D721Med (cell line): ENCODE data around the gene UGT1A4.
"Not testable (repeated sequence)": the region's sequence is repeated elsewhere in the genome, so short reads cannot be mapped to it uniquely, and the experiment has no call there.

Experiments
- DNase-seq: peaks from one replicate; pipeline ENCODE4 v3.0.0; 2011; ENCODE audit warnings: low spot score; ENCODE audit not compliant: insufficient read length
- FAIRE-seq: peaks from 2 replicates; lab custom pipeline; 2011; peaks lifted over from hg19 to GRCh38; lab: Jason Lieb, UNC
- CTCF ChIP-seq: IDR thresholded peaks from 2 replicates; pipeline ENCODE4 v1.5.1; 2012; ENCODE audit warnings: mild to moderate bottlenecking, control low read depth; ENCODE audit not compliant: insufficient read depth; ENCODE audit errors: missing control alignments

The UGT1A4 gene

GRCh38 chr2:233699424-233700027, 19.0 kb upstream of the UGT1A4 start:
- FAIRE-seq: no peak
- no peak for TF ChIP-seq CTCF
- DNase-seq: no peak

GRCh38 chr2:233700028-233700635, 18.4 kb upstream of the UGT1A4 start:
- no peak for TF ChIP-seq CTCF
- DNase-seq: no peak
- no peak for FAIRE-seq

GRCh38 chr2:233700842-233701241, 17.7 kb upstream of the UGT1A4 start:
- not testable (repeated sequence) for DNase-seq, FAIRE-seq

DNA sequence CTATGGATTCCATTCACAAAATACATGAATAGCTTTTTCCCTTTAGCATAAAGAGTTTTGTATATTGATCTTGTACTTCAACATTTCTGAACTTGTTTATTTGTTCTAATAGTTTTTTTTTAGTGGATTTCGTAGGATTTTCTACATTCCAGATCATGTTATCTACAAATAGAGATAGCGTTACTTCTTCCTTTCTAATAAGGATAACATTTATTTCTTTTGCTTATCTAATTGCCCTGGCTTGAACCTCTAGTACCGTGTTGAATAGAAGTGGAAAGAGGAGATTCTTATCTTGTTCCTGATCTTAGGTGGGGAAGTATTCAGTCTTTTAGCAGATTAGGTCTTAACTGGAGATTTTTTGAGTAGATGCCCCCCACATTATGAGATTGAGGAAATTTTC, 16.3 kb upstream of the UGT1A4 start:
- DNase-seq (no peak), FAIRE-seq (no peak)
- TF ChIP-seq CTCF: no peak

- TF ChIP-seq CTCF: no peak
- no peak for DNase-seq
- no peak for FAIRE-seq
Observed at GRCh38 chr2:233705911-233706506, 12.5 kb upstream of the UGT1A4 start.

DNA sequence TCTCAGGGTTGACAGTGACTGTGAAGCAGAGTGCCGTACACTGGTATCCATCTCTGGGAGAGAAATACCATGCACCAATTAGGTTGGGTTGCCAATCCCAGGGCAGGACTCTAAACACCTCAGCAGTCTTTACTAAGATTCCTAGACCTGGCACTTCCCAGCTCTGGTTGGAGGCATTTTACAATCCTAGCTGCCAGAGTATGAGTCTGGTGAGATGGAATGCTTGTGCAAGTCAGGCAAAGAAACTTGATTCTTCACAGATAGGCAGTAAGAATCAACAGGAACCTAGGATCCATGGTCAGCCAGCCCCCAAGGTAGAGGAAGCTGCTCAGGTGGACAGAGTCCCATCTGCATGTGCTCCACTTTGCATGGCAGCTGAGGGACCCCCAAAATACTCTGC, 11.8 kb upstream of the UGT1A4 start:
- DNase-seq (no peak), FAIRE-seq (no peak)
- no peak for TF ChIP-seq CTCF

DNA sequence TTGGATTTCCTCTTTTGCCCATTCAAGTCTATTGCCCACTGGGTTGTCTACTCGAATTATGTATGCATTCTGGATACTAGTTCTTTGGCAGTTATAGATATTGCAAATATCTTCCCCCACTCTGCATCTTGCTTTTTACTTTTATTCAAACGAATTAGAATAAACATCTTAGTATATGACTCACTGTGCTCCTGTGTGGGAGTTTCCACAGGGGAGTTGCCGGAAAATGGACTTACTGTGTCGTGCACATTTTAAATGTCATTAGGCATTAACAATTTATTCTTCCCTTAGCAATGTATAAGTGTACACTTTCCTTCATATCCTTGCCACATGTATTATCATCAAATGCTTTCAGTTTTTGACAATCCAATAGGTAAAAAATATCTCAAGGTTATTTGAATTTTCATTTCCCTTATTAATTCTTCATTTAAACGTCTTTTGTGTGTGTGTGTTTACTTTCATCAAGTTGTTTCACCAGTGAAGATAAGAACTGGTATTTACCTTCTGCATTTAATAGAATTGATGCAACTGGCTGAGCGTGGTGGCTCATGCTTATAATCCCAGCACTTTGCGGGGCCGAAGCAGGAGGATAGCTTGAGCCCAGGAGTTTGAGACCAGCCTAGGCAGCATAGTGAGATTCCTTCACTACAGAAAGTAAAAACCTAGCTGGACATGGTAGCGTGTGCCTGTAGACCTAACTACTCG, 10.4 kb upstream of the UGT1A4 start:
- DNase-seq: no peak
- TF ChIP-seq CTCF: no peak
- no peak for FAIRE-seq
